IMR-90 (cell line): ENCODE data around the gene TYW5. TPM values are rescaled to one million over a fixed set of nuclear protein-coding genes. Genes with fewer than 3 reads are reported as not detected.
A peak's percentile ranks its signal among the peaks of the same experiment; 100 is the strongest.

Source experiments
- ATAC-seq: fragments of 200-7000 bp; cut with Tn5 transposase; 2 replicates; pipeline ENCODE4 v1.9.1; 2020; ENCODE audit warnings: low read depth, mild to moderate bottlenecking, moderate library complexity
- BruUV-seq: library from RNA; stranded (reverse); fragments of 400-500 nt; replicated peaks from 2 replicates; lab custom pipeline; 2021; lab: Mats Ljungman, UMichigan
- CTCF ChIA-PET: fragments of 300-600 bp; formaldehyde crosslinking; extraction: SDS; loops from one replicate; lab custom pipeline; 2021; ENCODE audit warnings: antibody characterized with exemption; lab: Yijun Ruan, JAX
- POLR2A ChIA-PET: fragments of 300-600 bp; sonication (Branson Sonifier 250); formaldehyde crosslinking; loops from one replicate; lab custom pipeline; 2022; ENCODE audit warnings: antibody characterized with exemption; ENCODE audit not compliant: unreplicated experiment; lab: Charles Lee
- DNase-seq: peaks from one replicate; pipeline ENCODE4 v3.0.0; 2013
- H2AFZ ChIP-seq: replicated peaks from 2 replicates; pipeline ENCODE3; 2013; ENCODE audit warnings: low read length, mild to moderate bottlenecking; ENCODE audit not compliant: poor library complexity
- H2AK5ac ChIP-seq: 2 replicates; pipeline ENCODE4 v1.6.1; 2013; ENCODE audit warnings: low read depth, low read length, inconsistent platforms
- H2AK9ac ChIP-seq: replicated peaks from 2 replicates; pipeline ENCODE3; 2013; ENCODE audit warnings: mild to moderate bottlenecking, low read depth, low read length, moderate library complexity; ENCODE audit not compliant: poor library complexity
- H2BK120ac ChIP-seq: 2 replicates; pipeline ENCODE4 v1.6.1; 2013; ENCODE audit warnings: low read depth, low read length, inconsistent platforms
- H2BK15ac ChIP-seq: 3 replicates; pipeline ENCODE4 v1.6.1; 2013; ENCODE audit warnings: low read depth, low read length, inconsistent platforms
- H2BK20ac ChIP-seq: 2 replicates; pipeline ENCODE4 v1.6.1; 2013; ENCODE audit warnings: low read depth, mild to moderate bottlenecking, inconsistent platforms, low read length, moderate library complexity
- H2BK5ac ChIP-seq: 2 replicates; pipeline ENCODE4 v1.6.1; 2013; ENCODE audit warnings: mild to moderate bottlenecking, low read depth, low read length, inconsistent platforms; ENCODE audit not compliant: poor library complexity, severe bottlenecking
- H3K14ac ChIP-seq: replicated peaks from 2 replicates; pipeline ENCODE4 v1.6.1; 2013; ENCODE audit warnings: low read depth, low read length, inconsistent platforms
- H3K18ac ChIP-seq: 2 replicates; pipeline ENCODE4 v1.6.1; 2013; ENCODE audit warnings: low read depth, low read length, control low read depth
- H3K23ac ChIP-seq: 2 replicates; pipeline ENCODE4 v1.6.1; 2013; ENCODE audit warnings: low read depth, low read length, inconsistent platforms
- H3K27ac ChIP-seq: 2 replicates; pipeline ENCODE4 v1.5.1; 2013; ENCODE audit warnings: mild to moderate bottlenecking, control low read depth, low read length; ENCODE audit not compliant: insufficient read depth
- H3K27me3 ChIP-seq: 2 replicates; pipeline ENCODE4 v1.6.1; 2013; ENCODE audit warnings: low read length; ENCODE audit not compliant: control insufficient read depth, insufficient read depth
- H3K36me3 ChIP-seq: 2 replicates; pipeline ENCODE4 v1.6.1; 2013; ENCODE audit warnings: low read length, mixed read lengths; ENCODE audit not compliant: control insufficient read depth, insufficient read depth
- H3K4ac ChIP-seq: 2 replicates; pipeline ENCODE4 v1.6.1; 2013; ENCODE audit warnings: low read depth, low read length, inconsistent platforms
- H3K4me1 ChIP-seq: 2 replicates; pipeline ENCODE4 v1.6.1; 2013; ENCODE audit warnings: low read length, mixed read lengths; ENCODE audit not compliant: control insufficient read depth, insufficient read depth
- H3K4me2 ChIP-seq: 2 replicates; pipeline ENCODE4 v1.6.1; 2013; ENCODE audit warnings: low read depth, mild to moderate bottlenecking, control low read depth, low read length, moderate library complexity
- H3K4me3 ChIP-seq: 2 replicates; pipeline ENCODE4 v1.5.1; 2013; ENCODE audit warnings: low read depth, mild to moderate bottlenecking, control low read depth, low read length, moderate library complexity; ENCODE audit not compliant: insufficient read depth
- H3K56ac ChIP-seq: 2 replicates; pipeline ENCODE4 v1.6.1; 2013; ENCODE audit warnings: low read length, inconsistent platforms; ENCODE audit not compliant: insufficient read depth; ENCODE audit errors: extremely low read depth
- H3K79me1 ChIP-seq, 2 experiments: 2 replicates each; pipeline ENCODE4 v1.6.1; 2013; ENCODE audit warnings: low read length in 2 of 2, inconsistent platforms in 1 of 2, low read depth in 1 of 2
- H3K9ac ChIP-seq: 2 replicates; pipeline ENCODE4 v1.6.1; 2013; ENCODE audit warnings: low read depth, low read length, control low read depth
- H3K9me1 ChIP-seq: 2 replicates; pipeline ENCODE4 v1.6.1; 2013; ENCODE audit warnings: low read length, inconsistent platforms; ENCODE audit not compliant: insufficient read depth
- H3K9me3 ChIP-seq: 2 replicates; pipeline ENCODE4 v1.6.1; 2013; ENCODE audit warnings: low read length; ENCODE audit not compliant: control insufficient read depth, insufficient read depth
- H4K20me1 ChIP-seq: 2 replicates; pipeline ENCODE4 v1.6.1; 2013; ENCODE audit warnings: low read length, inconsistent platforms; ENCODE audit not compliant: insufficient read depth
- H4K5ac ChIP-seq: 2 replicates; pipeline ENCODE4 v1.6.1; 2013; ENCODE audit warnings: mild to moderate bottlenecking, low read depth, low read length, control low read depth
- H4K8ac ChIP-seq, 2 experiments: 2 replicates each; pipeline ENCODE4 v1.6.1; 2013; ENCODE audit warnings: low read depth in 2 of 2, low read length in 2 of 2, control low read depth in 1 of 2, inconsistent platforms in 1 of 2
- H4K91ac ChIP-seq: 2 replicates; pipeline ENCODE4 v1.6.1; 2013; ENCODE audit warnings: low read depth, low read length, inconsistent platforms; ENCODE audit not compliant: insufficient read depth
- BHLHE40 ChIP-seq: fragments of 150-350 bp; IDR thresholded peaks from 2 replicates; pipeline ENCODE4 v1.6.1; 2016; ENCODE audit warnings: mild to moderate bottlenecking, low read depth, low read length
- CHD1 ChIP-seq: IDR thresholded peaks from 2 replicates; pipeline ENCODE4 v1.6.1; 2012; ENCODE audit warnings: low read depth, low read length, improper control_type of control experiment
- SMC3 ChIP-seq: fragments of 150-350 bp; IDR thresholded peaks from 2 replicates; pipeline ENCODE4 v1.6.1; 2016; ENCODE audit warnings: low read depth, mild to moderate bottlenecking, antibody characterized with exemption, low read length, moderate library complexity
- WGBS, 2 experiments: methylation state at CpG; one replicate each; pipeline versions ENCODE4 v1.1.5 to v1.1.7; 2013; ENCODE audit warnings: missing lambda C conversion rate in 2 of 2; ENCODE audit not compliant: insufficient read length in 1 of 2; ENCODE audit errors: extremely low coverage in 2 of 2; 5-methylcytosine and 5-hydroxymethylcytosine counted together
- dilution Hi-C: fragments of 300-500 bp; cut with HindIII; formaldehyde crosslinking; loops from one replicate; pipeline ENCODE4 v1.14.3; 2018; ENCODE audit warnings: low sequenced_read_pairs; ENCODE audit not compliant: unreplicated experiment
- in situ Hi-C: fragments of 300-500 bp; cut with MboI; formaldehyde crosslinking; loops from 3 replicates; pipeline ENCODE4 v1.14.3; 2019; ENCODE audit warnings: low sequenced_read_pairs, inconsistent platforms, mixed read lengths
- intact Hi-C: fragments of 100-400 bp; cut with micrococcal nuclease; formaldehyde crosslinking; loops from 2 replicates; pipeline ENCODE4 v1.10.0; 2022
- polyA plus RNA-seq, 3 experiments: library from polyadenylated mRNA; depleted of rRNA; stranded (reverse); fragments of >200 nt; gene quantifications; 2 replicates each; pipeline ENCODE4 v1.2.3, GENCODE V29; 2012; ENCODE audit warnings: low replicate concordance in 1 of 3
- total RNA-seq: library from RNA; depleted of rRNA; stranded (reverse); fragments of >200 nt; gene quantifications from 2 replicates; pipeline ENCODE4 v1.2.3, GENCODE V29; 2012
- TF ChIP-seq, protein P1 (sequence below): conservative IDR thresholded peaks from 2 replicates; pipeline ENCODE4 v1.5.1; 2012; ENCODE audit warnings: mild to moderate bottlenecking, low read depth, low read length, improper control_type of control experiment

The TYW5 gene
- total and polyA plus RNA-seq, 2 of the 4 experiments (the other 2 are of a cell fraction), result 3.8 to 4.0 TPM

DNA sequence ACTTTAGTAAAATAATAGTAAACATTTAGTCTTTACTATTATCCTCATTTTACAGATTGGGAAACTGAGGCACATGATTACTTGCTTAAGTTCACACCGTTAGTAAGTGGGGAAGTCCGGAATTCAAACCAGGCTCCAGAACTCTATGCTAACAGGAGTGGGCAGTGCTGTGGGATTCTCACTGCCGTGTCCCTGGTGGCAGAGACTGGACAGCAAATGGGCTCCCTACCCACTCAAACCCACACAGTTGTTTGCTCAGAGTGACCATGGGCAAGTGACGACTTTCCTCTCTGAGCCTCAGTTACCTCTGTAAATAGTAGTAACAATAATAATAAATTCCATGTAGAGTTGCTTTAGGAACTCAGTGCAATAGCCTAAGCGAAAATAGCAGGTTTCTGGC lies 24.1 kb upstream of the TYW5 start:
- no peaks in the 10 kb centered on the region for H3K27me3 ChIP-seq
- no CpG with 5 or more reads among the region's 5 CpGs for WGBS, 2 experiments
- TF ChIP-seq SMC3 (no peak), CHD1 (no peak), BHLHE40 (no peak)
- TF ChIP-seq, protein P1, sequence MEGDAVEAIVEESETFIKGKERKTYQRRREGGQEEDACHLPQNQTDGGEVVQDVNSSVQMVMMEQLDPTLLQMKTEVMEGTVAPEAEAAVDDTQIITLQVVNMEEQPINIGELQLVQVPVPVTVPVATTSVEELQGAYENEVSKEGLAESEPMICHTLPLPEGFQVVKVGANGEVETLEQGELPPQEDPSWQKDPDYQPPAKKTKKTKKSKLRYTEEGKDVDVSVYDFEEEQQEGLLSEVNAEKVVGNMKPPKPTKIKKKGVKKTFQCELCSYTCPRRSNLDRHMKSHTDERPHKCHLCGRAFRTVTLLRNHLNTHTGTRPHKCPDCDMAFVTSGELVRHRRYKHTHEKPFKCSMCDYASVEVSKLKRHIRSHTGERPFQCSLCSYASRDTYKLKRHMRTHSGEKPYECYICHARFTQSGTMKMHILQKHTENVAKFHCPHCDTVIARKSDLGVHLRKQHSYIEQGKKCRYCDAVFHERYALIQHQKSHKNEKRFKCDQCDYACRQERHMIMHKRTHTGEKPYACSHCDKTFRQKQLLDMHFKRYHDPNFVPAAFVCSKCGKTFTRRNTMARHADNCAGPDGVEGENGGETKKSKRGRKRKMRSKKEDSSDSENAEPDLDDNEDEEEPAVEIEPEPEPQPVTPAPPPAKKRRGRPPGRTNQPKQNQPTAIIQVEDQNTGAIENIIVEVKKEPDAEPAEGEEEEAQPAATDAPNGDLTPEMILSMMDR, result no peak
- ChIA-PET CTCF (interaction anchor here (1.0 to 1.7 kb wide), 2 partner anchors 332 to 470 kb away, joined by 3 read pairs; no protein-coding TSS in a partner anchor), POLR2A (no interaction called here)
- in situ Hi-C loops (loop anchor here (5.0 to 10.0 kb wide), 2 partner anchors 498 to 725 kb away; no protein-coding TSS in a partner anchor), dilution Hi-C loops (no loop called here), intact Hi-C loops (loop anchor here (5.0 to 10.0 kb wide), 2 partner anchors 378 to 595 kb away; no protein-coding TSS in a partner anchor)
- peak overlapping the region; percentile 83; the same call in 1 of the 2 replicates for H2BK120ac ChIP-seq
- no peak overlapping the region for H3K18ac ChIP-seq
- no peaks in the 10 kb centered on the region for H3K9me1 ChIP-seq
- peak overlapping the region; percentile 53 for H2BK20ac ChIP-seq
- H2AFZ ChIP-seq, result peak overlapping the region; percentile 82
- peak overlapping the region; percentile 55; the same call in 1 of the 2 replicates for H3K23ac ChIP-seq
- no peaks in the 10 kb centered on the region for H4K20me1 ChIP-seq
- H4K8ac ChIP-seq, result peak overlapping the region; percentile 7 to 48; a peak in 2 of 4 replicates
- H3K9ac ChIP-seq, result no peak overlapping the region
- H3K79me1 ChIP-seq, result no peaks in the 10 kb centered on the region
- H3K4me1 ChIP-seq, result peaks cover 9% of the 10 kb centered on the region
- ATAC-seq, result no peak
- H2BK15ac ChIP-seq, result peak overlapping the region; percentile 65; the same call in 2 of the 3 replicates
- H3K56ac ChIP-seq, result peak overlapping the region; percentile 37; the same call in 1 of the 2 replicates
- H4K91ac ChIP-seq, result peak overlapping the region; percentile 25; the same call in 1 of the 2 replicates
- no peak overlapping the region for H2BK5ac ChIP-seq
- DNase-seq, result no peak
- H3K4me2 ChIP-seq, result no peak overlapping the region
- no peak overlapping the region for H2AK9ac ChIP-seq
- H3K4me3 ChIP-seq, result no peak overlapping the region
- H3K9me3 ChIP-seq, result no peaks in the 10 kb centered on the region
- no peaks in the 10 kb centered on the region for H3K36me3 ChIP-seq
- H3K4ac ChIP-seq, result peak overlapping the region; percentile 35; the same call in 1 of the 2 replicates
- peak overlapping the region; percentile 54; the same call in 1 of the 2 replicates for H2AK5ac ChIP-seq
- BruUV-seq, result no TSS peak
- H3K27ac ChIP-seq, result no peak overlapping the region
- H3K14ac ChIP-seq, result peak overlapping the region; percentile 31
- no peak overlapping the region for H4K5ac ChIP-seq
